Measurements from ENCODE around the gene LRBA. TPM values are rescaled to one million over a fixed set of nuclear protein-coding genes. Genes with fewer than 3 reads are reported as not detected.
"Not testable (repeated sequence)": the region's sequence is repeated elsewhere in the genome, so short reads cannot be mapped to it uniquely, and the experiment has no call there.

Gene LRBA
- total RNA-seq, 1 donor: 38.4 TPM

- no peak for DNase-seq (ENCODE audit: low read depth)
- no peak for TF ChIP-seq CTCF (IDR thresholded peaks at IDR 0.05; ENCODE audit: insufficient read depth, low read depth, low read length)
- no peak overlapping the region for H3K4me3 ChIP-seq (ENCODE audit: low read depth, low read length)
Observed at GRCh38 chr4:150562250-150562649, 452.8 kb downstream of the LRBA start.

- DNase-seq (ENCODE audit: low read depth): no peak
- H3K4me3 ChIP-seq (ENCODE audit: low read depth, low read length): no peak overlapping the region
- TF ChIP-seq CTCF (IDR thresholded peaks at IDR 0.05; ENCODE audit: insufficient read depth, low read depth, low read length): no peak
Observed at GRCh38 chr4:150561143-150561737, 453.8 kb downstream of the LRBA start.

- not testable (repeated sequence) for H3K4me3 ChIP-seq (ENCODE audit: low read depth, low read length); DNase-seq (ENCODE audit: low read depth)
Observed at GRCh38 chr4:150557811-150558210, 457.3 kb downstream of the LRBA start.

GRCh38 chr4:150547154-150547838 lies 467.8 kb downstream of the LRBA start:
- H3K4me3 ChIP-seq (ENCODE audit: low read depth, low read length): no peak overlapping the region
- no peak for DNase-seq (ENCODE audit: low read depth)
- TF ChIP-seq CTCF (IDR thresholded peaks at IDR 0.05; ENCODE audit: insufficient read depth, low read depth, low read length): no peak

GRCh38 chr4:150546286-150546685 lies 468.8 kb downstream of the LRBA start:
- no peak overlapping the region for H3K4me3 ChIP-seq (ENCODE audit: low read depth, low read length)
- no peak for TF ChIP-seq CTCF (IDR thresholded peaks at IDR 0.05; ENCODE audit: insufficient read depth, low read depth, low read length)
- DNase-seq (ENCODE audit: low read depth): no peak

GRCh38 chr4:150543042-150543441 lies 472.0 kb downstream of the LRBA start:
- DNase-seq (ENCODE audit: low read depth): no peak
- no peak for TF ChIP-seq CTCF (IDR thresholded peaks at IDR 0.05; ENCODE audit: insufficient read depth, low read depth, low read length)

GRCh38 chr4:150541681-150542080 lies 473.4 kb downstream of the LRBA start:
- no peak for TF ChIP-seq CTCF (IDR thresholded peaks at IDR 0.05; ENCODE audit: insufficient read depth, low read depth, low read length)
- no peak overlapping the region for H3K4me3 ChIP-seq (ENCODE audit: low read depth, low read length)
- no peak for DNase-seq (ENCODE audit: low read depth)

More at GRCh38 chr4:150543042-150543441, 472.0 kb downstream of the LRBA start:
- no peak overlapping the region for H3K4me3 ChIP-seq (ENCODE audit: low read depth, low read length)

Measured in fibroblast of villous mesenchyme (primary cell).